Common myeloid progenitor, CD34-positive (primary cell): ENCODE data around the gene TMEM106C.

Source experiments
- CTCF ChIA-PET: fragments of 350-600 bp; sonication (Branson Sonifier 250); formaldehyde crosslinking; loops from one replicate; lab custom pipeline; 2021; ENCODE audit warnings: antibody characterized with exemption; lab: Charles Lee
- POLR2A ChIA-PET: fragments of 350-600 bp; sonication (Branson Sonifier 250); formaldehyde crosslinking; loops from one replicate; lab custom pipeline; 2021; ENCODE audit warnings: antibody characterized with exemption; lab: Charles Lee
- DNase-seq, 3 donors: peaks; one replicate each; pipeline versions ENCODE4 v3.0.0 to v3.0.0-alpha.2; 2013
- H3K27ac ChIP-seq, 2 experiments: 1 replicate in 1 of 2; 2 replicates in 1 of 2; pipeline ENCODE4 v1.7.0; 2013; ENCODE audit warnings: inconsistent platforms in 2 of 2, low read length in 2 of 2, mild to moderate bottlenecking in 2 of 2, low read depth in 1 of 2, moderate library complexity in 1 of 2; ENCODE audit not compliant: severe bottlenecking in 2 of 2, insufficient read depth in 1 of 2, poor library complexity in 1 of 2
- H3K27me3 ChIP-seq, 5 experiments: replicated peaks in 2 of 5; 1 replicate in 3 of 5; 2 replicates in 2 of 5; pipeline versions ENCODE4 v1.6.1 to v1.7.0; 2013; ENCODE audit warnings: low read length in 4 of 5, mild to moderate bottlenecking in 2 of 5, moderate library complexity in 2 of 5, inconsistent platforms in 1 of 5; ENCODE audit not compliant: insufficient read depth in 5 of 5, control insufficient read depth in 4 of 5
- H3K36me3 ChIP-seq, 4 experiments: 1 replicate in 2 of 4; 2 replicates in 2 of 4; pipeline versions ENCODE4 v1.6.1 to v1.7.0; 2013; ENCODE audit warnings: low read length in 3 of 4, control low read depth in 1 of 4, mild to moderate bottlenecking in 1 of 4; ENCODE audit not compliant: control insufficient read depth in 4 of 4, insufficient read depth in 4 of 4
- H3K4me1 ChIP-seq, 4 experiments: 1 replicate in 3 of 4; 2 replicates in 1 of 4; pipeline versions ENCODE4 v1.6.1 to v1.7.1; 2013; ENCODE audit warnings: low read length in 3 of 4, mild to moderate bottlenecking in 3 of 4, control low read depth in 1 of 4, inconsistent platforms in 1 of 4, moderate library complexity in 1 of 4; ENCODE audit not compliant: control insufficient read depth in 4 of 4, insufficient read depth in 4 of 4; ENCODE audit errors: control extremely low read depth in 1 of 4
- H3K4me3 ChIP-seq, 7 experiments: 1 replicate in 4 of 7; 2 replicates in 3 of 7; pipeline versions ENCODE4 v1.5.1 to v1.7.0; 2013; ENCODE audit warnings: mild to moderate bottlenecking in 7 of 7, low read length in 6 of 7, moderate library complexity in 6 of 7, inconsistent platforms in 2 of 7, low read depth in 2 of 7, control low read depth in 1 of 7; ENCODE audit not compliant: insufficient read depth in 4 of 7, control insufficient read depth in 1 of 7; ENCODE audit errors: extremely low read depth in 1 of 7
- H3K9me3 ChIP-seq, 5 experiments: 1 replicate in 4 of 5; 2 replicates in 1 of 5; pipeline versions ENCODE4 v1.6.1 to v1.7.1; 2013; ENCODE audit warnings: low read length in 4 of 5, mild to moderate bottlenecking in 2 of 5, inconsistent platforms in 1 of 5, low read depth in 1 of 5, moderate library complexity in 1 of 5; ENCODE audit not compliant: control insufficient read depth in 4 of 5, insufficient read depth in 2 of 5; ENCODE audit errors: control extremely low read depth in 1 of 5
- WGBS: methylation state at CpG from one replicate; pipeline ENCODE4 v1.1.5; 2013; ENCODE audit not compliant: insufficient coverage; 5-methylcytosine and 5-hydroxymethylcytosine counted together

The TMEM106C gene

GRCh38 chr12:47990351-47991105 lies 27.1 kb downstream of the TMEM106C start:
- ChIA-PET POLR2A (interaction anchor here (1.5 kb wide), 1 partner anchor 28 kb away, joined by 5 read pairs; the partner anchor contains the start of gene TMEM106C), CTCF (interaction anchor here (0.7 to 3.3 kb wide), 4 partner anchors 12 to 203 kb away, joined by 3 to 10 read pairs (median 6); partner anchors contain the start of genes TMEM106C and VDR)
- peak; percentile 69 to 90 (median 88) for DNase-seq
- H3K9me3 ChIP-seq = no peaks in the 10 kb centered on the region
- H3K27ac ChIP-seq = no peak overlapping the region
- no peaks in the 10 kb centered on the region for H3K36me3 ChIP-seq
- H3K4me1 ChIP-seq = peaks cover 0 to 18% (median 15%) of the 10 kb centered on the region in 4 experiments
- WGBS = 30% methylated on average over 5 of the region's 7 CpGs
- H3K4me3 ChIP-seq = peak overlapping the region in 2 of 7 experiments; percentile 21 to 29
- H3K27me3 ChIP-seq = peaks cover 0 to 10% (median 3%) of the 10 kb centered on the region in 5 experiments

DNA sequence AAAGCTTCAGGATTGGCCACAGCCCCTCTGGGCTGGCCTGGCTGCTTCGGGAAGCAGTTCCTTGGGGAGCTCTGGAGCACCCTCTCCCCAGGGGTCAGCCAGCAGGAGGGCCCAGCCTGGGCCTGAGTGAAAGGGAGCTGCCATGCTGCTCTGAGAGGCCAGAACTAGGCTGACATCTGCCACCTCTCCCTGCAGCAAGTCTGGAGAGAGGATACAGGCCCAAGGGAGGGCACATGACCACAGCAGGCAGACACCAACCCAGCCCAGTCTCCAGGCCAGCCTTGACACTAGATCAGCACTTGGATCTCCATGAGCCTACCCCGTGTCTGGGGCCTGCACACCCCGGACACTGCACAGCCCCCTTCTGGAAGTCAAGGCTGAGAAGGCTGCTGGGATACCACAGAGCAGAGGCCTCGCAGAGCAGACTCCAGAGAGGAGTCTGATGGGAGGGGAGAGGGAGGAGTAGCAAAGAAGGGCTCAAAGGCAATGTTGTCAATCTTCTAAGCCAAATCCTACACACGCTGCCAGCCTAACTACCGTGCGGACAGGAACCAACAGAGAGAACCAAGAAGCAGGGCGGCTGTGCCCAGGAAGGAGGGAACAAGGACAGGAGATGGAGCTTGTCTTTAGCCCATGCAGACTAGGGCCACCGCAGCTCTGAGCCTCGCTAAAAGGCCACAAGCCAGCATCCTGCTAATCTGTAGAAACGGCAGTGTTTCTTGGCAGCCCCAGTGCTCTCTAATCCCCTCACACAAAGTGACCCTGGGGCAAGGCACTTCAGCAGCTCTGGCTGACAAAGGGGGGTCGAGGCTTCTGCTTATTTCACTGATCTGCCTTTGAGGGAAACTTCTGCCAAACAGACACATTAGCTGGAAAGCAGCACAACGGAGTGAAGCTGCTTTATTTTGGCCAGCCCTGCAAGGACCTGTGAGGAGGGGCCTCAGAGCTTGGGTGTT lies 28.0 kb downstream of the TMEM106C start:
- DNase-seq = no peak
- POLR2A ChIA-PET = interaction anchor here (1.5 kb wide), 1 partner anchor 28 kb away, joined by 5 read pairs; the partner anchor contains the start of gene TMEM106C
- Histone ChIP-seq H3K4me3 (no peak overlapping the region), H3K9me3 (no peaks in the 10 kb centered on the region), H3K27me3 (peaks cover 0 to 10% (median 7%) of the 10 kb centered on the region in 5 experiments), H3K27ac (no peak overlapping the region), H3K36me3 (no peaks in the 10 kb centered on the region), H3K4me1 (peaks cover 0 to 18% (median 15%) of the 10 kb centered on the region in 4 experiments)
- CTCF ChIA-PET = interaction anchor here (1.1 to 3.3 kb wide), 3 partner anchors 11 to 86 kb away, joined by 4 to 10 read pairs (median 7); partner anchors contain the start of genes TMEM106C and VDR
- WGBS = 95% methylated on average over 12 of the region's 13 CpGs

- DNase-seq = no peak
- peaks cover 0 to 15% (median 12%) of the 10 kb centered on the region in 5 experiments for H3K27me3 ChIP-seq
- H3K9me3 ChIP-seq = no peaks in the 10 kb centered on the region
- H3K27ac ChIP-seq = no peak overlapping the region
- no peaks in the 10 kb centered on the region for H3K36me3 ChIP-seq
- ChIA-PET CTCF (interaction anchor here (3.3 kb wide), 1 partner anchor 30 kb away, joined by 10 read pairs; the partner anchor contains the start of gene TMEM106C), POLR2A (no interaction called here)
- WGBS = 98% methylated on average over 8 of the region's 10 CpGs
- no peak overlapping the region for H3K4me3 ChIP-seq
- H3K4me1 ChIP-seq = peaks cover 0 to 18% (median 15%) of the 10 kb centered on the region in 4 experiments
Measured at GRCh38 chr12:47992776-47993175, 29.4 kb downstream of the TMEM106C start.

DNA sequence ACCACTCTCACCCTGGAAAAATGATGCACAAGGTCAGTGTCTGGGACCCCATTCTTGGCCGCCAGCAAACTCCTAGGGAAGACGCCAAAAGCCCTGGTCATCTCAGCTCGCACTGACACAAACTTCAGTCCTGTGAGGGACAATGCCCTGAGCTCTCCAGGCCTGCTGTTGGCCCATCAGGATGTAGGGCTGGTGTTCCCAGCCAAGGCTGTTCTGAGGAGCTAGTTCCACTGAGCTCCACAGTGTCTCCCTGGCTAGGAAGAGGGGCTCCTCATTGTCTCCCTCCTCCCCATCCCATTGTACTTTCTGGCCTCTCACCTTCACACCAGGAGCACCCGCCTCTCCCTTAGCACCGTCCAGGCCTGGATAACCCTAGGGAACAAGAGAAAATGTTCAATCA lies 30.1 kb downstream of the TMEM106C start:
- no peak for DNase-seq
- H3K9me3 ChIP-seq = no peaks in the 10 kb centered on the region
- H3K4me1 ChIP-seq = peaks cover 0 to 18% (median 15%) of the 10 kb centered on the region in 4 experiments
- 100% methylated on average over 3 of the region's 5 CpGs for WGBS
- ChIA-PET POLR2A (no interaction called here), CTCF (interaction anchor here (1.2 kb wide), 1 partner anchor 26 kb away, joined by 3 read pairs; no protein-coding TSS in a partner anchor)
- H3K27me3 ChIP-seq = peaks cover 0 to 18% (median 17%) of the 10 kb centered on the region in 5 experiments
- H3K36me3 ChIP-seq = no peaks in the 10 kb centered on the region
- H3K27ac ChIP-seq = no peak overlapping the region
- H3K4me3 ChIP-seq = no peak overlapping the region

- Histone ChIP-seq H3K9me3 (no peaks in the 10 kb centered on the region), H3K27me3 (peaks cover 0 to 42% (median 35%) of the 10 kb centered on the region in 5 experiments), H3K27ac (no peak overlapping the region), H3K36me3 (no peaks in the 10 kb centered on the region), H3K4me1 (peaks cover 0 to 4% (median 3%) of the 10 kb centered on the region in 4 experiments), H3K4me3 (no peak overlapping the region)
- POLR2A ChIA-PET = no interaction called here
- 98% methylated on average over 4 of the region's 4 CpGs for WGBS
- CTCF ChIA-PET = no interaction called here
- no peak for DNase-seq
Measured at GRCh38 chr12:47995981-47996401, 32.6 kb downstream of the TMEM106C start.

DNA sequence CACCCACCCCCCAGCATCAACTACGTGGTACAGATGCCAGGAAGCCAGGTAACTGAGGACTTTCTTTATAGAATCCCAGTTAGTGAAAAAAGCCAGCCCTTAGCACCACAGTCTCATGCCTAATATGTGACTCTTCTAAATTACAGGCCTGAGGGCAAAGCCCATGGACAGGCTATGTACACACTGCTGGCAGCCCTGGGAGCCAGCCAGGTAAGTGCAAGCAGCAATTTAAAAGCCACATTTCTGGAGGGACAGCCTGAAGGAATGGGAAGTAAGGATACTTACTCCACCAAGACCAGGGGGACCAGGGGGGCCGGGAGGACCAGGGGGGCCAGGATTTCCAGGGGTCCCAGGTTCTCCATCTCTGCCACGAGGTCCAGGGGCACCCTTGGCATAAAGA lies 33.9 kb downstream of the TMEM106C start:
- WGBS = 65% methylated on average over 3 of the region's 3 CpGs
- POLR2A ChIA-PET = no interaction called here
- no peaks in the 10 kb centered on the region for H3K36me3 ChIP-seq
- H3K27me3 ChIP-seq = peaks cover 0 to 55% (median 43%) of the 10 kb centered on the region in 5 experiments
- no peak overlapping the region for H3K4me3 ChIP-seq
- peaks cover 0 to 16% (median 14%) of the 10 kb centered on the region in 4 experiments for H3K4me1 ChIP-seq
- no peak for DNase-seq
- H3K9me3 ChIP-seq = no peaks in the 10 kb centered on the region
- H3K27ac ChIP-seq = no peak overlapping the region
- CTCF ChIA-PET = no interaction called here
